Fibroblast of skin of right biceps (primary cell): ENCODE data around the gene ZDHHC11B.
"Not testable (repeated sequence)": the region's sequence is repeated elsewhere in the genome, so short reads cannot be mapped to it uniquely, and the experiment has no call there.

ENCODE experiments used
- DNase-seq: peaks from one replicate; pipeline ENCODE4 v3.0.0-alpha.2; 2013

Gene ZDHHC11B

GRCh38 chr5:751992-752391, 32.5 kb downstream of the ZDHHC11B start:
- DNase-seq: not testable (repeated sequence)

GRCh38 chr5:751496-751895, 33.0 kb downstream of the ZDHHC11B start:
- DNase-seq: no peak

DNA sequence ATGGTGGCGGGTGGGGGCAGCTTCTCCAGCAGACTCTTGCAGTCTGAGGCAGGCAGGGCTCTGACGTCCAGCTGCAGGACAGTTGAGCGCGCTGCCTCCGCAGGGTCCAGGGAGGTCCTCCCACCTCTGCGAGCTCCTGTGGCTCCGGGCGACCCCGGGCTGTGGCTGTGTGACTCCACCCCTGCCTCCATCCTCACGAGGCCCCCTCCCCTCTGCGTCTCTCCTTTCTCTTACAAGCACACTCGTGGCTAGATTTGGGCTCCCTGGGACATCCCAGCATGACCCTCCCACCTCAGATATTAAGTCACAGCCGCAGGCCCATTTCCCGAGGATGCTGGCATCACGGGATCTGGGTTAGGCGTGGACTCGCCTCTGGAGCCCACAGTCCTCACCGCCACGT, 34.3 kb downstream of the ZDHHC11B start:
- DNase-seq: not testable (repeated sequence)

DNA sequence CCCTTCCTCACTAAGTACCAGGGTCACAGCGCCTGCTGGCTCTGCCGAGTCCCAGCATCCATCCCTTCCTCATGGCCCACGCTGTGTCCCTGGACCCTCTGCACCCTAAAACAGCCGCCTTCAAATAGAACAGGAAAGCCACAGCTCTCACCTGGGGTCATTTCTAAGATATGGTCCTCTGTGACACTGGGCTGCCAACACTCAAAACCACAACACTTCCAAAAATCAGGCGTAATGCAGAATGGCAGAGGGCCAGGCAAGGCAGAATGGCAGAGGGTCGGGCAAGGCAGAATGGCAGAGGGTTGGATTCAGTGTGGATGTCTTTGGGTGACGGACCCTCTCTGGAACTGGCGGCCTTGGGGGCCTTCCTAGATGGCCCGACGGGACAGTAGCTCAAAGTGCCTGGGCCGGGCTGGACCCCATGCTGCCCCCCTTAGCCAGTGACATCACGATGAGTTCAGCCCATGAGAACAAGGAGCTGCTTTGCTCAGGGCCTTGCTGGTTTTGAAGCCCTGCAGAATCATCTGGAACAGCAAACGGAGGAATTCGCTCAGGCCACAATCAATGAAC, 35.3 kb downstream of the ZDHHC11B start:
- DNase-seq: no peak

GRCh38 chr5:748011-748980, 36.2 kb downstream of the ZDHHC11B start:
- not testable (repeated sequence) for DNase-seq

GRCh38 chr5:747303-747844, 37.2 kb downstream of the ZDHHC11B start:
- not testable (repeated sequence) for DNase-seq

DNA sequence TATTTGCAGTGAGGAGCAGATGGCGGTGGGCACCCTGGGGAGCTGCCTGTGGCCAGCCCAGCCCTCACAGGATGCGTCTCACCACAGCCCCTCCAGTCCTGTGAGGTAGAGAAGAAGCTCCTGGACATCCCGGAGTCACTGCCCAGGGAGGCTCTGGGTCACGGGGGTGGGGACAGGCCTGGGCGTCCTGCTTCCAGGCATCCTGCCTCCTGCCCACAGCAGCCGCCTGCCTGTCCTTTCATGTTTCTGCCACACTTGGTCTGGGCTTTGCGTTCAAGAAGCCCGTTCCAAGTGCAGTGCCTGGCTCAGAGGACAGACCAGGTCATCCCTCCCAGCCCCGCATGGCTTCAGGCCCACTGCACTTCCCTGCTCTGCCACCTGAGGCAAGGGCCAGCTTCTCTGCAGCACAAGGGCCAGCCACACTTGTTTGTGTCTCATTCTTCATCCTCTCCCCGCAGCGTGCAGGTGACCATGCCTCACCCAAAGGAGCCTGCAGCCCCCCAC, 38.2 kb downstream of the ZDHHC11B start:
- DNase-seq: no peak

- DNase-seq: not testable (repeated sequence)
These were observed 39.0 kb downstream of the ZDHHC11B start for GRCh38 chr5:745272-746142.

- not testable (repeated sequence) for DNase-seq
These were observed 40.7 kb downstream of the ZDHHC11B start for GRCh38 chr5:743696-744404.

GRCh38 chr5:742276-742675, 42.3 kb downstream of the ZDHHC11B start:
- DNase-seq: not testable (repeated sequence)

- not testable (repeated sequence) for DNase-seq
These were observed 50.4 kb downstream of the ZDHHC11B start for GRCh38 chr5:734145-734544.

GRCh38 chr5:732754-733454, 51.6 kb downstream of the ZDHHC11B start:
- not testable (repeated sequence) for DNase-seq

DNA sequence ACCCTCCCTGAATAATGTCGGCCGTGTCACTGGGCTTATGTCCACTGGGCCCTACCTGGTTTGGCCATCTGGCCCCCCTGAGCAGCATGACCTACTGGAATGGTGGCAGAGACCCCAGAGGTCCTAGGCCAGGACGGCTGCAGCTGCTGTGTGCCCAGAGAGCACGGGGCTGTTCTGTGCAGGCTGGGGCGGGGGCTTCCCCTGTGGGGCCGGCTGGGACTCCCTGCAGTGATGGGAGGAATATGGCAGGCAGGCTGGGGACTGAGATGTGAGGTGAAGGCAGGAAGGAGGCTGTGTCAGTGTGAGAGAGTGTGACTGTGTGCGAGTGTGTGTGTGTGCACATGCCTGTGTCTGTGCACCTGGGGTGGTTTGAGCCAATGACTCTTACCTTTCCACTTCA, 55.3 kb downstream of the ZDHHC11B start:
- not testable (repeated sequence) for DNase-seq

GRCh38 chr5:727087-727486, 57.4 kb downstream of the ZDHHC11B start:
- DNase-seq: not testable (repeated sequence)

DNA sequence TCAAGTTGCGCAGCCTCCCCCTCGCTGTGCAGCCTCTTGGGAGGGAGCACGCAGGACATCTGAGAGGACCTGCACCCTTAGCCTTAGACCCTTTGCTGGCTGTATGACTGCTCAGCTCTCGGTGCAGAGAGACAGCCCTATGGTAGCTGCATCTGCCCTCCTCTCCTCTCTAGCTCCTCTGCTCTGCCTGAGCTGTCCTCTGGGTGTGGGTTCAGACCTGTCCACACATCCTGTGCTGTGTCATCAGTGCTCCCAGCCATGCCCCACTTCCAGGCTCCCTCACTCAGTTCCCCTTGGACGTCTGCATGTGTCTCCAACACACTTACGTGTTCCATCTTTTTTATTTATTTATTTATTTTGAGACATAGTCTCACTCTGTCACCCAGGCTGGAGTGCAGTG, 60.7 kb downstream of the ZDHHC11B start:
- DNase-seq: not testable (repeated sequence)

GRCh38 chr5:723309-723708, 61.2 kb downstream of the ZDHHC11B start:
- not testable (repeated sequence) for DNase-seq

GRCh38 chr5:719379-719778, 65.2 kb downstream of the ZDHHC11B start:
- DNase-seq: not testable (repeated sequence)

DNA sequence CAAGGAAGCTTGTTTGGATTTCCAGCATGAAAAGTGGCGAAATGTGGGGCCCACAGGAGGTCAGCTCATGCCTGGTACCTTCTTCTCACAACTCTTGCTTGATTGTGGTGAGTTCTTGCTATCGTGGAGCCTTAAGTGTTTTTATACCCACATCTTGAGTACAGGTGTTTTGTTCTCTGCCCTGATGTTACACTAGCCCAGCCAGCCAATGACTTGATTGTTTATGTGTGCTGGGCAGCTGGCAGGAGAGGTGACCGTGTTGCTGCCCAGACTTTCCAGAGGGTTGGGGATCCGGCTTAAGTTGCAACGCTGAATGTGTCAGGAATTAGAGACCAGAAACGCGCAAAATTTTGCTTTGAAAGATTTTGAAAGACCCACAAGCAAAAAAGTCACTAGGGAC, 67.4 kb downstream of the ZDHHC11B start:
- no peak for DNase-seq

- not testable (repeated sequence) for DNase-seq
These were observed 67.8 kb downstream of the ZDHHC11B start for GRCh38 chr5:716740-717139.

GRCh38 chr5:715636-716035, 68.9 kb downstream of the ZDHHC11B start:
- not testable (repeated sequence) for DNase-seq
